ENCODE results near the gene HECTD3. TPM values are rescaled to one million over a fixed set of nuclear protein-coding genes. Genes with fewer than 3 reads are reported as not detected.
A peak's percentile ranks its signal among the peaks of the same experiment; 100 is the strongest.

The HECTD3 gene
- total RNA-seq, 1 donor from 2014 or later = 19.1 TPM

DNA sequence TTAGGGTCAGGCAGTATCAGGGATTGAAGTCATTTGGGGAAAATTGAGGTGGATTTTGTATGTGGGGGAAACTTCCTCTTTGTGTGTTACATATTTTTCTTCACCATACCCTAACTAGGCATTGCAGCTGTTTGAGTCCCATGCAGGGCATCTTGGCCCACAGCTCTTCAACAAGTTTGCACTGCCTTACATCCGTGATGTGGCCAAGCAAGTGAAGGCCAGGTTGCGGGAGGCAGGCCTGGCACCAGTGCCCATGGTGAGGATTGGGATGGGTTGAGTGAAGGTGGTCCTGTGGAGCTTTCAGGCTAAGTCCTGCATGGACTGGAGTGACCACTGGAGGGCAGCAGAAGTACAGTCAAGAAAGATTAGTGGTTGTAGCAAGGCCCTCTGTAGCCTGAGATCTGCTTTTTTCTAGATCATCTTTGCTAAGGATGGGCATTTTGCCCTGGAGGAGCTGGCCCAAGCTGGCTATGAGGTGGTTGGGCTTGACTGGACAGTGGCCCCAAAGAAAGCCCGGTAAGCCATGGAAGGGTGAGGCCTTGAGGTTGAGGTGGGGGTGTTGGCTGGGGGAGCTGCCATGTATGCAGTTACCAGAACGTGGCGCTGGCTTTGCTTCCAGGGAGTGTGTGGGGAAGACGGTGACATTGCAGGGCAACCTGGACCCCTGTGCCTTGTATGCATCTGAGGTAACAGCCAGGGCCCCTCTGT, 3.4 kb upstream of the HECTD3 start:
- TF ChIP-seq, protein P1, sequence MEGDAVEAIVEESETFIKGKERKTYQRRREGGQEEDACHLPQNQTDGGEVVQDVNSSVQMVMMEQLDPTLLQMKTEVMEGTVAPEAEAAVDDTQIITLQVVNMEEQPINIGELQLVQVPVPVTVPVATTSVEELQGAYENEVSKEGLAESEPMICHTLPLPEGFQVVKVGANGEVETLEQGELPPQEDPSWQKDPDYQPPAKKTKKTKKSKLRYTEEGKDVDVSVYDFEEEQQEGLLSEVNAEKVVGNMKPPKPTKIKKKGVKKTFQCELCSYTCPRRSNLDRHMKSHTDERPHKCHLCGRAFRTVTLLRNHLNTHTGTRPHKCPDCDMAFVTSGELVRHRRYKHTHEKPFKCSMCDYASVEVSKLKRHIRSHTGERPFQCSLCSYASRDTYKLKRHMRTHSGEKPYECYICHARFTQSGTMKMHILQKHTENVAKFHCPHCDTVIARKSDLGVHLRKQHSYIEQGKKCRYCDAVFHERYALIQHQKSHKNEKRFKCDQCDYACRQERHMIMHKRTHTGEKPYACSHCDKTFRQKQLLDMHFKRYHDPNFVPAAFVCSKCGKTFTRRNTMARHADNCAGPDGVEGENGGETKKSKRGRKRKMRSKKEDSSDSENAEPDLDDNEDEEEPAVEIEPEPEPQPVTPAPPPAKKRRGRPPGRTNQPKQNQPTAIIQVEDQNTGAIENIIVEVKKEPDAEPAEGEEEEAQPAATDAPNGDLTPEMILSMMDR (IDR thresholded peaks at IDR 0.05; ENCODE audit: borderline replicate concordance) = peak; percentile 96
- H3K27me3 ChIP-seq (ENCODE audit: low read depth) = no peaks in the 10 kb centered on the region
- intact Hi-C loops (cut with micrococcal nuclease) = loop anchor here (2.0 to 10.0 kb wide), 2 partner anchors 286 to 480 kb away; partner anchors contain the start of gene TESK2
- H3K4me1 ChIP-seq = peaks cover 52% of the 10 kb centered on the region
- H3K9me3 ChIP-seq (replicated peaks) = no peaks in the 10 kb centered on the region
- H3K36me3 ChIP-seq = peaks cover 15% of the 10 kb centered on the region
- H3K27ac ChIP-seq (replicated peaks) = no peak overlapping the region
- no peak overlapping the region for H3K4me3 ChIP-seq
- DNase-seq = peak; percentile 70

DNA sequence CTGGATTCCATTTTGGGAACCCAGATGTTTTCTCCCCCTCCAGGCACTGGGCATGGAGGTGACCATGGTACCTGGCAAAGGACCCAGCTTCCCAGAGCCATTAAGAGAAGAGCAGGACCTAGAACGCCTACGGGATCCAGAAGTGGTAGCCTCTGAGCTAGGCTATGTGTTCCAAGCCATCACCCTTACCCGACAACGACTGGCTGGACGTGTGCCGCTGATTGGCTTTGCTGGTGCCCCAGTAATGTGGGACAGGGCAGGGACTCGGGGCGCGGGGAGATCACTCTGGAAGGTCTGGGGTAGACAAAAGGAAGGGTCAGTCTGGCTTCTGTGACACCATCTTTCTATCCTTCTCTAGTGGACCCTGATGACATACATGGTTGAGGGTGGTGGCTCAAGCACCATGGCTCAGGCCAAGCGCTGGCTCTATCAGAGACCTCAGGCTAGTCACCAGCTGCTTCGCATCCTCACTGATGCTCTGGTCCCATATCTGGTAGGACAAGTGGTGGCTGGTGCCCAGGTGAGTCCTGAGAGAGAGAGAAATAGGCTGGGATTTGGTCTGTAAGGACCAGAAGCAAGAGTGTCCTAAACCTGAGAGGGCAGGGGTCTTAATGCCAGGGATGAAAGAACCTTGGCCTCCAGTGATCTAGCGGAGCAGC, 2.6 kb upstream of the HECTD3 start:
- Histone ChIP-seq H3K9me3 (replicated peaks) (no peaks in the 10 kb centered on the region), H3K4me1 (peaks cover 60% of the 10 kb centered on the region), H3K4me3 (peak overlapping the region; percentile 100), H3K27ac (replicated peaks) (no peak overlapping the region), H3K27me3 (ENCODE audit: low read depth) (no peaks in the 10 kb centered on the region), H3K36me3 (peaks cover 23% of the 10 kb centered on the region)
- no peak for DNase-seq
- intact Hi-C loops (cut with micrococcal nuclease) = loop anchor here (2.0 to 10.0 kb wide), 2 partner anchors 287 to 481 kb away; partner anchors contain the start of gene TESK2
- TF ChIP-seq, protein P1 (IDR thresholded peaks at IDR 0.05; ENCODE audit: borderline replicate concordance) = no peak

DNA sequence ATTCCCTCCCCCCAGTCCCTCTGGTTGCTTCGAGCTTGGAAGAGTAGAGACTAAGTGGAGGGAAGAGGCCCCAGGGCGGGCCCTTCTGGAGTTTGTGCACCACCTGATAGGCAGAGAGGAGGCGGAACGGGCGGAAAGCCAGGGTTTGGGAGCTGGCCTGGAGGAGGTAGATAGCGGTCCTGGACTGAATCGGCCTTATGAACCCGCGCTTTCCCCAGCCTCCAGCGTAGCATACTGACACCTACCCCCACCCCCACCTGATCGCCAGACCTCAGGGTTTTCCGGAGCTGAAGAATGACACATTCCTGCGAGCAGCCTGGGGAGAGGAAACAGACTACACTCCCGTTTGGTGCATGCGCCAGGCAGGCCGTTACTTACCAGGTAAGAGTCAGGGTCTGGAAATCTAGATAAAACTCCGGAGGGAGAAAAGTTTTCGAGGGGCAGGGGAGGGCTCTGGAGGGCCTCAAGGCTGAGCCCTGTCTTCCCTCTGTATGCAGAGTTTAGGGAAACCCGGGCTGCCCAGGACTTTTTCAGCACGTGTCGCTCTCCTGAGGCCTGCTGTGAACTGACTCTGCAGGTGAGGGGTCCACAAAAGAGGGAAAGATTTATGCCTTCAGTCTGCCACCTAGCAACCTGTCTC, 1.6 kb upstream of the HECTD3 start:
- Histone ChIP-seq H3K4me1 (peaks cover 60% of the 10 kb centered on the region), H3K36me3 (peaks cover 32% of the 10 kb centered on the region), H3K27me3 (ENCODE audit: low read depth) (no peaks in the 10 kb centered on the region), H3K27ac (replicated peaks) (peak overlapping the region; percentile 91), H3K9me3 (replicated peaks) (no peaks in the 10 kb centered on the region), H3K4me3 (peak overlapping the region; percentile 100)
- DNase-seq = peak; percentile 81
- intact Hi-C loops (cut with micrococcal nuclease) = loop anchor here (10.0 kb wide), 1 partner anchor 482 kb away; the partner anchor contains the start of gene TESK2
- TF ChIP-seq, protein P1 (IDR thresholded peaks at IDR 0.05; ENCODE audit: borderline replicate concordance) = no peak

DNA sequence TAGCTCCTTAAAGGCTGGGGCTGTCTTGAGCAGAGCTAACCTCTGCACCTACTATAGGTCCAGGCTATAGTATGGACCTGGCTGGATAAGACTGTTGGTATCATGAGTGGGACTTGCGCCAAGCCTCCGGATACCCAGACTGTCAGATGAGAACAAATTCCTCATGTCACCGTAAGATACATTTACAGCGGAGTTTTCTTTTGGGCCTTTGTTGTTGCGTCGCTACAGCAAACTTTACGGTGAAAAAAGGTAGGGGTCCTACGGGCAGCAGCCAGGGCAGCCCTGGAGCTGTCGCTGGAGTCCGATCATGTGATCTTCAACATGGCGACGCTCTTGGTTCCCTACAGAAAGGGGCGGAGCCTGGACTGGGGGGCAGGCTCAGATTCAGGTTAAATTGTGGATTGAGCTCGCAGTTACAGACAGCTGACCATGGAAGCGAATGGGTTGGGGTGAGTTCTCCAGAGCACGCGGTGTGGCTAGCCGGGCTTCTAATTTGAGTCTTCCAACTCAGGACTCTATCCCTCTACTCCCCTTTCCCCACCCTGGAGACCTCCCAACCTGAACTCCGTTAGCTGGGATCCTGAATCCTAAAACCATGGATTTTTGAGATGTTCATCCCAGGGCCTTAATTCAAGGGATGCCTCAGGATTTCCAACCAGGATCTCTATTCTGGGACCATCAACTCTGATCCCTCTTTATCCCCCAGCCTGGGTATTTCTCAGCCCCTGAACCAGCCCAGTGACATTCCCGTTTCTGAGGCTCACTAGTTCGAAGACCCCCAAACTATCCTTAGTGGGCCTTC, 914 bp upstream of the HECTD3 start, which contains the start of gene UROD:
UROD (plus strand) TSS at position 418 of the 802 bp plus-strand sequence; CDS start at position 430, 12 bp downstream.
- H3K4me1 ChIP-seq = peaks cover 60% of the 10 kb centered on the region
- intact Hi-C loops (cut with micrococcal nuclease) = loop anchor here (10.0 kb wide), 1 partner anchor 483 kb away; the partner anchor contains the start of gene TESK2
- peaks cover 39% of the 10 kb centered on the region for H3K36me3 ChIP-seq

More for the DNA sequence above, 914 bp upstream of the HECTD3 start, which contains the start of gene UROD:
- DNase-seq = peak; percentile 92
- Histone ChIP-seq H3K4me3 (peak within 1 kb of the TSS; percentile 100), H3K27me3 (ENCODE audit: low read depth) (no peaks in the 10 kb centered on the region), H3K9me3 (replicated peaks) (no peaks in the 10 kb centered on the region), H3K27ac (replicated peaks) (peak within 1 kb of the TSS; percentile 91)
- TF ChIP-seq, protein P1 (IDR thresholded peaks at IDR 0.05; ENCODE audit: borderline replicate concordance) = no peak

Measured in left ventricle myocardium inferior (tissue), 1 donor.